ACHN (cell line): Measurements from ENCODE around the gene FHIT.
A peak's percentile ranks its signal among the peaks of the same experiment; 100 is the strongest.
"Not testable (repeated sequence)": the region's sequence is repeated elsewhere in the genome, so short reads cannot be mapped to it uniquely, and the experiment has no call there.

Experiments
- DNase-seq: peaks from one replicate; pipeline ENCODE4 v3.0.0-alpha.2; 2015
- in situ Hi-C: cut with HindIII; loops from 2 replicates; pipeline ENCODE4 v1.10.0; 2017; ENCODE audit warnings: low sequenced_read_pairs, low pct_ligation_motif_present, low pct_unique_long_range_greater_than_20kb

Gene FHIT

GRCh38 chr3:60919296-60919695 is 332.0 kb downstream of the FHIT start:
- DNase-seq = no peak
- in situ Hi-C loops = no loop called here

DNA sequence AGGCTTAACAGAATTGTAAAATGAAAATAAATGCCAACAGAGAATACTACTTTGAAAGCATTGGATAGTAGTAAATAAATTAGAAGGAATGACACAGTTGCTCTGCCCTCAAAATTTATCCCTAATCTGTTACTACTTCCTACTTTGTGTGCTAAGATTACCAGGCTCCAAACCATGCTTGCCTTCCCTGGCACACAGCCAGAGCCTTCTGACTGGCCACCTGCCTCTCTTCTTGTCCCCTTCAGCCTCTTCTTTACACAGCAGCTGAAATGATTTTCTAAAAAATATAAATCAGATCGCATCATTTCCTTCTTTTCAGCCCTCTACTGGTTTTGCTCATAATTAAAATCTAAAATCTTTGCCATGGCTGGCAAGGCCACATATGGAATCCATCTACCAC is 334.1 kb downstream of the FHIT start:
- in situ Hi-C loops = no loop called here
- DNase-seq = no peak

DNA sequence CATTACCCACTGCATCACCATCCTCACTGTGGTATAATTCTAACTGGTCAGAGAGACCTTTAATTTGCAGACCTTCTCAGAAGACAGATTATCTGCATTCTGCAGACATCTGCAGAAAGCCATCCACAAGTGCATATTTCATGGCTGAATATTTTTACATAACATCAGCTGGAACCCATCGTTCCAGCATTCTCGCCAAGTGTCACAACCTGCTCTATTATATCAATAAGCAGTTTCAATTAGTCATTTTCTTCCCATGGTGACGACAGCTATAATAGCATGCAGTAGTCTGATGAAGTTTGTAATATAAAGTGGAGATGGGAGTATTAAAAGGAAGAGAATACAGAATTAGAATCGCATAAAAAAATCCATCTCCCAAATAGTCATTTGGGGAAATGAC is 334.7 kb downstream of the FHIT start:
- no peak for DNase-seq
- in situ Hi-C loops = no loop called here

- DNase-seq = no peak
- in situ Hi-C loops = no loop called here
These were observed 337.8 kb downstream of the FHIT start for GRCh38 chr3:60913474-60913873.

GRCh38 chr3:60912876-60913275 is 338.4 kb downstream of the FHIT start:
- peak; percentile 40 for DNase-seq
- in situ Hi-C loops = no loop called here

GRCh38 chr3:60912142-60912541 is 339.1 kb downstream of the FHIT start:
- peak; percentile 68 for DNase-seq
- in situ Hi-C loops = no loop called here

DNA sequence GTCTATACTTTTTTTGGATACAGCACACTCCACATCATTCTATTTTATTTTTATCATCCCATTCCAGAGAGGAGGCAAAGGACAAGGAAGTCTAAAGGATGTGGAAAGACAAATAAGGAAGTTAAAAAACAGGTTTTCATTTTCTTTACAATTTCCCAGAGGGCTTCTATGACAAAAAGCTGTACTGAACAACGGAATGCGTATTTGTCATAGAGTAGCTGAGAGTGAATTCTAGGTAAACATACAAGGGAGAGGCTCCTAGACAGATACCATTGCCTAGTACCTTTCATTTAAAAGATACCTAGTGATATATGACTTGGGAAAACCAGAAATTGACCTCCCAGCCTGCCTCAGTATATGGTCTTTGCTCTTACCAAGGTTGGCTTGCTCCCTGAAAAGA is 341.7 kb downstream of the FHIT start:
- no peak for DNase-seq
- in situ Hi-C loops = no loop called here

DNA sequence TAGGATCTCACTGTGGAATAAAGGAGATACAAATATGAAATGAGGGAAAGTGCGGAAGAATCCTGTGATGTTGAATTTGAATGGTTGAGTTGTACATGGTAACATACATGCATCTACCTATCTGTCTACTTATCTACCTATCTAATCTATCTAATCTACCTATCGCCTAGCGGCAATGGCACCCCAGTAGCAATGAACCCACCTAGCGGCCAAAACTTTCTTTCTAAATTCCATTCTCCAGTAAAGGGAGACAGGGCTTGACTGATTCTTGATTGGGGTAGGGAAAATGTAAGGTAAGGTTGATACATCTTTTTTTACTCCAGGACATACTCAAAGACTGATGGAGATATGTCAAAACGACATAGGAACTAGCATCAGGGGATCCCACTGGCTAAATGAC is 345.0 kb downstream of the FHIT start:
- no peak for DNase-seq
- in situ Hi-C loops = no loop called here

DNA sequence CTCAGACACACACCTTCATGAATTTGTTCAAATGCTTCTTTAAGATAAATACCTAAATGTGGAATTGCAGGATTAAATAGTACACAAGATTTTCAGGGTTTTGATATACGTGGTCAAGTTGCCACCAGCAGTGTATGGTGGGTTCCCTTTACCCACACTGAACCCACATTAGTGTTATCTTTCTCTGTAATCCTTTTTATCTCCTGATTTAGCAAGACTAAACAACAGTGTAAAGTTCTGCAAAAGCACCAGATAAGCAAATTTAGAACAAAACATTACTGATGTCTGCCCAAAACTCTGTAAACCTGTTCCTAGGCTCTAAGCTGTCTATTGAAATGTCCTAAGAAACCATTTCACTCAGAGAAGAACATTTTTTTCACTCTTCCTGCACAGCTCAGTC is 352.9 kb downstream of the FHIT start:
- no peak for DNase-seq
- in situ Hi-C loops = no loop called here

- in situ Hi-C loops = no loop called here
- no peak for DNase-seq
These were observed 357.3 kb downstream of the FHIT start for GRCh38 chr3:60893946-60894345.

- in situ Hi-C loops = no loop called here
- DNase-seq = no peak
These were observed 361.0 kb downstream of the FHIT start for GRCh38 chr3:60890226-60890625.

- DNase-seq, in situ Hi-C loops: not testable (repeated sequence)
These were observed 362.3 kb downstream of the FHIT start for GRCh38 chr3:60888952-60889351.

DNA sequence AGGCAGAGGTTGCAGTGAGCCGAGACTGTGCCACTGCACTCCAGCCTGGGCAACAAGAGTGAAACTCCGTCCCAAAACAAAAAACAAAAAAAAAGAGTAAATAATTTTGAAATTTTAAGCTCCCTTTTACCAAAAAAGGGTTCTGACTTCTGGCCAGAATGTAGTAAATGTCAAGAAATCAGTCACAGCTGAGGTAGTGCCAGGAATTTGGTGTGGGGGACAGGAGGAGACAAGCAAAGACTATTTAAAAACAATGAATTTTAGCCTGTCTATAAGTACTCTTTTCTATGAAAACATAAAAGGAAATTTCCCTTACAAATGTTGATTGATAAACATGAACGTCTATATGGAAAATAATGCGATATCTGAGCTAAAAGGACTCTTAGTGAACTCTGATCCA is 363.7 kb downstream of the FHIT start:
- in situ Hi-C loops = no loop called here
- no peak for DNase-seq

GRCh38 chr3:60886518-60886917 is 364.7 kb downstream of the FHIT start:
- in situ Hi-C loops = no loop called here
- no peak for DNase-seq

GRCh38 chr3:60884005-60884404 is 367.2 kb downstream of the FHIT start:
- in situ Hi-C loops = no loop called here
- no peak for DNase-seq

DNA sequence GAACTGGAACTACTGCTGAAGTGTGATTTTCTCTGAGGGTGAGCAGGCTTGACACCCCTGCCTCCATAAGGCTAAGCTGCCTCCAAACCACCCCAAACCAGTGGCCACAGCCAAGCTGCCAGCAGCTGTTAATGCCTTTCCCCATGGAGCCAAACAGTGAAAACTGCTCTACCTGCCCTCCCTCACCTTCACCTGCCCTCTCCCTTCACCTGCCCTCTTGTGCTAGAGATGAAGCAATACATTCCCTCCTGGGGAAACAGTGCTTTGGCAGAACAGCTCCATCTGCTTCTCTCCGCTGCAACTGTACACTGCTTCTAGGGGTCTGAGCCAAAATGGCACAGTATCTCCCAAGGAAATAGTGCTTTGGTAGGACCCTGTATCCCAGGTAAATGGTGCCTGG is 374.1 kb downstream of the FHIT start:
- no peak for DNase-seq
- in situ Hi-C loops = no loop called here

GRCh38 chr3:60870396-60870795 is 380.9 kb downstream of the FHIT start:
- in situ Hi-C loops = no loop called here

DNA sequence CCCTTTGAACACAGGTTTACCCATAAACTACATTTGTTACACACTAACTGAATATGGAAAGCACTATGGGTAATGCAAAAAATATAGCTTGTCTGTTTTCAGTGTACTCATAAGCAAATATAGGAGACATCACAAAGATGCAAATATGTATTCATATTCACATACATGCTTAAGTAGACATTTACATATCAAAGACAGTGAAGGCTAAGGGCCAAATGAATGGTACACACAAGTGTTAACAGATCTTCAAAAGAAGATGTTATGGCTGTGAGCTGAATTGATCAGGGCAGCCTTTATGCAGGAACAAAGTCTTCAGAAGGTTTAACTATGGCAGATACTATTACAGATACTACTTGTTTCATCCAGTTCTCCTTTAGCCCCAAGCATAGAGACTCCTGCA is 384.1 kb downstream of the FHIT start:
- no peak for DNase-seq
- in situ Hi-C loops = no loop called here

More at GRCh38 chr3:60870396-60870795, 380.9 kb downstream of the FHIT start:
- DNase-seq = no peak

DNA sequence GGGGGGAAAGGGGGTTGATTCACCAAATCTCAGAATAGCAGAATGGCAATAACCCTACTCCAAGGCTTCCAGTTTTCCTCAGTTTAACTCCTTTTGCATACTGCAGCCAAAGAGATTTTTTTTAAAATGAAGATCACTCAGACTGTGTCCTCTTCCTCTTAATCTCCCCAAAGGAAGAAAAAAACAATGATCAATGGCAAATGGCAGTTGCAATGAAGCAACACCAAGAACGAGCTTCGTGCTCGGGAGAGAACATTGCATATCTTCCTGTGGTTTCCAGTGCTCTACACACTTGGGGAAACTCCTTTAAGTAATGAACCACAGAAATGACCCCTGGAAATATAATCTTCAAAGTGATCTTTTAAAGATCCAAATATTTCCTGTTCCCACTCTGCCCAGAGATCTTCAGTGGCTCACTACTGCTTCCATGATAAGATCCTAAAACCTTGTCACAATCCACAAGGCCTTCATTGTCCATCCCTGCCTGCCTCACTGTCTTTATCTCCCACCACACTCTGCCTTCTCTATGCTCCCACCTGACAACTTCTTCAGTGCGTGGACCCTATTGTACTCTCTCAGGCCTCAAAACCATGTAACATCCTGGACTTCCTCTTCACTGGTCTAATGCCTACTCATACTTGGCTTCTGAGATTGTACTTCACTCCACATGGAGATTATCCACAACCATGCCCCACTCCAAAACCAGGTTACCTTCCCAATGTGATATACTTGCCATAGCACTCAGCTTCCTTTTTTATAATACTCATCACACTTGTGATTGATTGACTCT is 394.8 kb downstream of the FHIT start:
- no peak for DNase-seq
- in situ Hi-C loops = no loop called here

GRCh38 chr3:60855250-60855649 is 396.0 kb downstream of the FHIT start:
- no peak for DNase-seq
- in situ Hi-C loops = no loop called here

DNA sequence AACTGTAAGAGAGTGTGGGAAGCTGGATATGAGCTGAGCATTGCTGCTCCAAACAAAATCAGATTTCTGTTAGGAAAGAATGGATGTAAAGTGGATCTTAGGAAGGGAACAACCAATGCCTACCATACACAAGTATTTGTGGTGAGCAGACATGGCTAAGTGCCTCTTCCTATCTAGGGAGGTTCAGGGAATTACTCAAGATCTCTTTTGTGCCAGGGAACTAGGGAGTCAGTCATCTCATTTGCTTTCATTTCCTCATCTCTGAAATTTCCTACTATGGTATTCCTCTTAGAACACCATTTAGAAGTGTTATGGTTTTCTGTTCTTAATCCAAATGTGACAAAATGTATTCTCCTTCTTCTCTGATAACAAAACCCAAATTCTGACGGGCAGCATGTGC is 396.5 kb downstream of the FHIT start:
- DNase-seq = no peak
- in situ Hi-C loops = no loop called here
